ENCODE results near the gene NCAN.

The NCAN gene

DNA sequence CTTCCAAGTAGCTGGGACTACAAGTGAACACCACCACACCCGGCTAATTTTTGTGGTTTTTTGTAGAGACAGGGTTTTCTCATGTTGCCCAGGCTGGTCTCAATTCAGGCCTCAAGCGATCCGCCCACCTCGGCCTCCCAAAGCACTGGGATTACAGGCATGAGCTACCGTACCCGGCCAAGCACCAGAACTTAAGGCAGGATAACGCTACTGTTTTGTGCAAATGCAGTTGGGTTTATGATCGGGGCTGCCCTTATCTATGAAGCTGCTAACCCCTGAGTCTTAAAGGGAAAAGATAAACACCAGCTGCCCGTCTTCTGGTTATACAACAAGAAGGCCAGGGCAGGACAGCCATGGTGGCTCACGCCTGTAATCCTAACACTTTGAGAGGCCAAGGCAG is 73.9 kb downstream of the NCAN start:
- no peak for DNase-seq (ENCODE audit: low spot score)

DNA sequence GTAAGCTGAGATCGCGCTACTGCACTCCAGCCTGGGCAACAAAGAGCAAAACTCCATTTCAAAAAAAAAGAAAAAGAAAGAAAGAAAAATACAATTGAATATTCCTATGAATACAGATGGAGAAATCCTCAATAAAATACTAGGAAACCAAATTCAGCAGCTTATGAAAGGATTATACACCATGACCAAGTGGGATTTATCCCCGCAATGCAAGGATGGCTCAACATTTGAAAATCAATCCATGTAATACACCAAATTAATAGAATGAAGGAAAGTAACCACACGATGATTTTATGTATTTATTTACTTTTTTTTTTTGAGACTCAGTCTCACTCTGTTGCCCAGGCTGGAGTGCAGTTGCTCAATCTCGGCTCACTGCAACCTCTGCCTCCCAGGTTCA is 80.8 kb downstream of the NCAN start:
- DNase-seq (ENCODE audit: low spot score), result no peak

DNA sequence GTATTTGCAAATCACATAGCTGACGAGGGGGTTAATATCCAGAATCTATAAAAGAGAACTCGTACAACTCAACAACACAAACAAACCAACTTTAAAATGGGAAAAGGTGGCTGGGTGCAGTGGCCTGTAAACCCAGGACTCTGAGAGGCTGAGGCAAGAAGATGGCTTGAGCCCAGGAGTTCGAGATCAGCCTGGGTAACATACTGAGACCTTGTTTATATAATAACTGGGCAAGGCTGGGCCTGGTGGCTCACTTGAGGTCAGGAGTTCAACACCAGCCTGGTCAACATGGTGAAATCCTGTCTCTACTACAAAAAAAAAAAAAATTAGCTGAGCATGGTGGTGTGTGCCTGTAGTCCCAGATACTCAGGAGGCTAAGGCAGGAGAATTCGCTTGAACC is 83.2 kb downstream of the NCAN start:
- no peak for DNase-seq (ENCODE audit: low spot score)

DNA sequence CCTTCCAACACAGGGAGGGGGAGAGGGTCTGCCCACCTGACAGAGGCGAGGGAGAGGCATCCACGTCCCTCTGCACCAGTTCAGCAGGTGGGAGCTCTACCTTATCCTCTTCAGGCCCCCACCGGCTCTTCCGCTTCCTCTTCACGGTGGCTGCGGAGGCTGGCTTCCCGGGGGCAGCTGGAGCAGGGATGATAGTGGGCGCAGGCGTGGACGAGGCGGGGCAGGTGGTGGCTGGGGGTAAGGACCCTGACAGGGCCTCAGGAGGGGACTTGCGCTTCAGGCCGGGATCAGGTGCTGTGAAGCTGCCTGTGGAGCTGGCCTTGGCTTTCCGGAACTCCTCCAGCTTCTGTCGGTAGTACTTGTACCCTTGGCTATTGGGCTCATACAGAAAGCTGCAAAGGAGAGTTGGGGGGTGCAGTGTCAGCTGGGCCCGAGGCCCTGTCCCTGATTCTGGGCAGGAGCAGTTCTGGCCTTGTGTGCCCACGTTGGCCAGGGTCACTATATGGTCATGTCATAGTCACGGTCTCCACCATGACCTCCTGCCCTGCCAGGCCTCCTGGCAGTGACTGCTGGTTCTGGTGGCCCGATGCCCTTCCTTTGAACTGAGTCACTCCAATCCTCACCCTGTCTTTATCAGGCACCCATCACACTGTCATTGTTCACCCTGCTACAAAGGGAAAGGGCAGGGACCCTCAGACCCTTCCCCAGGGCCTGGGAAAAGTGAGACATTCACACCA is 85.4 kb downstream of the NCAN start:
- no peak for DNase-seq (ENCODE audit: low spot score)

DNA sequence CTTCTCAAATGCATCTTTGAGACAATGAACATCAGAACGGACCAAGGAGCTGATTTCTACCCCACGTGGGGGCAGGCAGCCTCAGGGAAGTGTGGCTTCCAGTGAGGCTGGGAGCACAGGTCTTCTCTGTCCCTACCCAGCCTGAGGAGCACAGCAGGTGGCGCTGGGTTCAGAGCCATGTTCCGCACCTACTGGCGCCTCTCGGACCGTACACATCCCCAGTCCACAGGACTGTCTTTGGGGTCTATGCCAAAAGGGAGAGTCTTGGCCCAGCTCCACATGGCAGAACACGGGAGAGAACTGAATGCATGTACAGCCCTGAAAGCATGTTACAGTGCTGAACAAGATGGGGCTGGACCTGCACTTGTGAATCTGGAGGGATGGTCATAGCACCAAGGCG is 86.0 kb downstream of the NCAN start:
- no peak for DNase-seq (ENCODE audit: low spot score)

DNA sequence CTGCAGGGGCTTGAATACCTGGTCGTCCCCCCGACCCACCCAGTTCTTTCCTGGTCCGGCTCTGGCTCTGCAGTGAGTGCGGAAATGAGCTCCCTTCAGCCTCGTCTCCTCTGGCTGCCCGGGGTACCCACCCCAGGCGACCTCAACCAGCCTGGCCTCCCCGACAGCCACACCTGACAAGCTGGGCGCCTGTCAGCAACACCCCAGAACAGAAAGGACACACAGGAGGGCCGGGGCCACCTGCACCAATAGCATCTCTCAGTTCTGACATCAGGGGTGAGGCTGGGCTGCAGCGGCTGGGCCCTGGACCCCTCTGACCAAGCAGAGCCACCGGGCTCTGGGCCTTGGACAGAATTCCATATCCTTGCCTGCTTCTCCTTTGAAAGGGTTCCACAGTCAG is 88.9 kb downstream of the NCAN start:
- no peak for DNase-seq (ENCODE audit: low spot score)
